Tibial artery (tissue), 4 donors: Measurements from ENCODE around the gene KIRREL3.

Experiments used
- DNase-seq, 2 donors: peaks; one replicate each; pipeline ENCODE4 v3.0.0-alpha.2; 2019
- H3K27ac ChIP-seq, 2 donors: fragments of 200-600 bp; sonication (generic) in 1 of 2; 1 replicate in 1 of 2; 2 replicates in 1 of 2; pipeline ENCODE4 v1.5.1; 2018 to 2019; ENCODE audit warnings: mild to moderate bottlenecking in 1 of 2
- H3K27me3 ChIP-seq, 2 donors: fragments of 200-600 bp; sonication (generic) in 1 of 2; one replicate each; pipeline versions ENCODE4 v1.5.1 to v1.6.0; 2016 to 2019
- H3K36me3 ChIP-seq, 3 donors: fragments of 200-600 bp; sonication (generic) in 2 of 3; one replicate each; pipeline ENCODE4 v1.5.1; 2016 to 2019; ENCODE audit warnings: mild to moderate bottlenecking in 2 of 3
- H3K4me1 ChIP-seq, 4 donors: fragments of 200-600 bp; sonication (generic) in 2 of 4; 1 replicate in 3 of 4; 2 replicates in 1 of 4; pipeline ENCODE4 v1.5.1; 2016 to 2019
- H3K4me3 ChIP-seq, 2 donors: fragments of 200-600 bp; sonication (generic) in 1 of 2; 1 replicate in 1 of 2; 2 replicates in 1 of 2; pipeline ENCODE4 v1.5.1; 2018 to 2019; ENCODE audit warnings: mild to moderate bottlenecking in 2 of 2
- H3K9me3 ChIP-seq, 3 donors: fragments of 200-600 bp; sonication (generic) in 1 of 3; one replicate each; pipeline ENCODE4 v1.5.1; 2016 to 2019
- intact Hi-C: fragments of 100-400 bp; cut with DNase I; formaldehyde crosslinking; loops from one replicate; pipeline ENCODE4 v1.15.0; 2023; ENCODE audit warnings: low total_unique reads
- TF ChIP-seq, protein P1 (sequence below), 2 experiments: fragments of 200-600 bp in 1 of 2; fragments of 450-650 bp in 1 of 2; IDR thresholded peaks; one replicate each; pipeline ENCODE4 v1.5.1; 2017 to 2019; ENCODE audit warnings: antibody characterized with exemption in 2 of 2, mild to moderate bottlenecking in 1 of 2, moderate library complexity in 1 of 2

The KIRREL3 gene

GRCh38 chr11:126440792-126441514 is 559.6 kb downstream of the KIRREL3 start:
- H3K4me3 ChIP-seq: no peak overlapping the region
- TF ChIP-seq, protein P1, sequence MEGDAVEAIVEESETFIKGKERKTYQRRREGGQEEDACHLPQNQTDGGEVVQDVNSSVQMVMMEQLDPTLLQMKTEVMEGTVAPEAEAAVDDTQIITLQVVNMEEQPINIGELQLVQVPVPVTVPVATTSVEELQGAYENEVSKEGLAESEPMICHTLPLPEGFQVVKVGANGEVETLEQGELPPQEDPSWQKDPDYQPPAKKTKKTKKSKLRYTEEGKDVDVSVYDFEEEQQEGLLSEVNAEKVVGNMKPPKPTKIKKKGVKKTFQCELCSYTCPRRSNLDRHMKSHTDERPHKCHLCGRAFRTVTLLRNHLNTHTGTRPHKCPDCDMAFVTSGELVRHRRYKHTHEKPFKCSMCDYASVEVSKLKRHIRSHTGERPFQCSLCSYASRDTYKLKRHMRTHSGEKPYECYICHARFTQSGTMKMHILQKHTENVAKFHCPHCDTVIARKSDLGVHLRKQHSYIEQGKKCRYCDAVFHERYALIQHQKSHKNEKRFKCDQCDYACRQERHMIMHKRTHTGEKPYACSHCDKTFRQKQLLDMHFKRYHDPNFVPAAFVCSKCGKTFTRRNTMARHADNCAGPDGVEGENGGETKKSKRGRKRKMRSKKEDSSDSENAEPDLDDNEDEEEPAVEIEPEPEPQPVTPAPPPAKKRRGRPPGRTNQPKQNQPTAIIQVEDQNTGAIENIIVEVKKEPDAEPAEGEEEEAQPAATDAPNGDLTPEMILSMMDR (IDR thresholded peaks at IDR 0.05): peak; percentile 93 to 94
- no peaks in the 10 kb centered on the region for H3K36me3 ChIP-seq

GRCh38 chr11:126440276-126440675 is 560.3 kb downstream of the KIRREL3 start:
- DNase-seq: no peak
- H3K4me1 ChIP-seq: peaks cover 0 to 4% (median 0%) of the 10 kb centered on the region in 4 donors
- peaks cover 0 to 14% of the 10 kb centered on the region in 2 donors for H3K27me3 ChIP-seq
- TF ChIP-seq, protein P1 (IDR thresholded peaks at IDR 0.05): no peak
- no peak overlapping the region for H3K4me3 ChIP-seq
- H3K9me3 ChIP-seq: no peaks in the 10 kb centered on the region
- intact Hi-C loops: loop anchor here (5.0 kb wide), 2 partner anchors 42 to 907 kb away; no protein-coding TSS in a partner anchor
- no peak overlapping the region for H3K27ac ChIP-seq
- H3K36me3 ChIP-seq: no peaks in the 10 kb centered on the region

More at GRCh38 chr11:126440792-126441514, 559.6 kb downstream of the KIRREL3 start:
- Histone ChIP-seq H3K4me1 (peaks cover 0 to 4% (median 0%) of the 10 kb centered on the region in 4 donors), H3K27ac (no peak overlapping the region), H3K9me3 (no peaks in the 10 kb centered on the region), H3K27me3 (peaks cover 0 to 14% of the 10 kb centered on the region in 2 donors)
- peak; percentile 73 to 87 for DNase-seq
- intact Hi-C loops: loop anchor here (5.0 kb wide), 2 partner anchors 41 to 906 kb away; no protein-coding TSS in a partner anchor

DNA sequence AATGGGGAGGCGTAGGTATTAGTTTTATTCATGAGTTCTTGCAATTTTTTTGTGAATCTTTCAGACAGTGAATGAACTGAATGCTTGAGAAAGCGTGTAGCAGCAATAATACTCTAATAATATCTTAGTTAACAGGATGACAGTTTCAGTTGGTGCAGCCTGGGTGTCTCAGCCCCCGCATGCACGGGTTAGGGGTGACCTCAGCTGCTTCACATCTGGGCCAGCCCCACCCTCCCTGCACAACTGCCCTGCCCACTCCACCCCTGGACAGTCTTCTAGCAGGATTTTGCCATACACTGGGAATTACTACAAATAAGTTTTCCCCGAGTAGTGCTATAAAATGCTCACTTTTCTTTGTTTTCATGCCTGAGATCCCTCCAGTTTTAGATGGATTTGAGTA is 561.9 kb downstream of the KIRREL3 start:
- intact Hi-C loops: no loop called here
- no peak overlapping the region for H3K27ac ChIP-seq
- no peaks in the 10 kb centered on the region for H3K36me3 ChIP-seq
- TF ChIP-seq, protein P1 (IDR thresholded peaks at IDR 0.05): no peak
- H3K4me3 ChIP-seq: no peak overlapping the region
- peaks cover 0 to 4% (median 0%) of the 10 kb centered on the region in 4 donors for H3K4me1 ChIP-seq
- no peak for DNase-seq
- H3K9me3 ChIP-seq: no peaks in the 10 kb centered on the region
- peaks cover 0 to 14% of the 10 kb centered on the region in 2 donors for H3K27me3 ChIP-seq

DNA sequence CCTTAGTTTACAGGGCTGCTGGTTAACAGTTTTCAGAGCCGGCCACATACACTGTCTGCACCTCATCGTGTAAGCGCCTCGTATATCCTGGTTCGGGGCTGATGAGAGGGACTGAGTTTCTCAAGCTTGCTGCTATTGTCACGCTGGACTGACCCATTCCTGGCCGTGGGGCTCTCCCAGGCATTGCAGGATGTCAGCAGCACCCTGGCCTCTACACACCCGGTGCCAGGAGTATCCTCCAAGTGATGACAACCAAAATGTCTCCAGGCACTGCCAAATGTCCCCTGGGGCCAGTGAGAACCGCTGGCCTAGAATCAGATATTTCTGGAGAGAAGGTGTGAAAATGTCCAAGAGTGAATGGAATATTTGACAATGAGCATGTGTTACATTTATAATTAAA is 562.3 kb downstream of the KIRREL3 start:
- no peak for DNase-seq
- Histone ChIP-seq H3K4me3 (no peak overlapping the region), H3K4me1 (peaks cover 0 to 4% (median 0%) of the 10 kb centered on the region in 4 donors), H3K27ac (no peak overlapping the region), H3K27me3 (peaks cover 0 to 14% of the 10 kb centered on the region in 2 donors), H3K36me3 (no peaks in the 10 kb centered on the region), H3K9me3 (no peaks in the 10 kb centered on the region)
- intact Hi-C loops: no loop called here
- TF ChIP-seq, protein P1 (IDR thresholded peaks at IDR 0.05): no peak

- no peaks in the 10 kb centered on the region for H3K36me3 ChIP-seq
- H3K4me1 ChIP-seq: peaks cover 0 to 4% (median under 1%) of the 10 kb centered on the region in 4 donors
- TF ChIP-seq, protein P1 (IDR thresholded peaks at IDR 0.05): no peak
- intact Hi-C loops: no loop called here
- no peak for DNase-seq
- peaks cover 0 to 9% of the 10 kb centered on the region in 2 donors for H3K27me3 ChIP-seq
- H3K27ac ChIP-seq: no peak overlapping the region
- no peak overlapping the region for H3K4me3 ChIP-seq
- H3K9me3 ChIP-seq: no peaks in the 10 kb centered on the region
Measured at GRCh38 chr11:126437731-126438130, 562.8 kb downstream of the KIRREL3 start.
